ENCODE results near the gene FOXRED1.

DNA sequence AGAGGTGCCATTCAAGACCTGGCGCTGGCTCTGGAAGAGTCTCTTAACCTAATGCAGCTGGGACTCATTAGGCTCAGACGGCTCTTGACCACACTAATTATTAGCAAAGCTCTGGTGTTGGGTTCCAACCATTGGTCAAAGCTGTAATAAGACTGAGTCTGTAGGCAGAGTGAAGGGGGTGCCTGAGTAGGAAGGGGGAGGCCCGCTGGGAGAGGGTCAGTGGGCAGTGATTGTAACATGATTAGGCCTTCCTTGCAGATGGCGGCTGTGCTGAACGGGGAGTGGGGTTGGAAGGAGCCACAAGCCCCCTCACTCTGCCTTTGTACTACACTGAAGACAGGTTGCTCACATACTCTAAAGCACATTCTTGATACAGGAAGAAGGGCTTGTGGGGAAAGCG, 5.5 kb upstream of the FOXRED1 start:
- TF ChIP-seq EZH2 (IDR thresholded peaks at IDR 0.05) (no peak), POLR2AphosphoS5 (IDR thresholded peaks at IDR 0.05; ENCODE audit: borderline replicate concordance, low read depth, low read length) (no peak; the same call in 1 of the 2 replicates)
